NB4 (cell line): Measurements from ENCODE around the gene NUMA1.

Experiments used
- CTCF ChIP-seq: IDR thresholded peaks from one replicate; pipeline ENCODE4 v1.5.1; 2012; ENCODE audit warnings: low read depth, low read length
- MAX ChIP-seq: IDR thresholded peaks from 2 replicates; pipeline ENCODE4 v1.6.1; 2011; ENCODE audit warnings: low read depth, low read length

- TF ChIP-seq CTCF: no peak
- TF ChIP-seq MAX: no peak
These were observed 83.4 kb downstream of the NUMA1 start for GRCh38 chr11:71996946-71997345.
